HEK293 (cell line): ENCODE data around the gene BACH2.

Source experiments
- CTCF ChIA-PET: fragments of 350-600 bp; formaldehyde crosslinking; extraction: SDS; loops from one replicate; lab custom pipeline; 2021; ENCODE audit warnings: antibody characterized with exemption; lab: Yijun Ruan, JAX
- POLR2A ChIA-PET: fragments of 300-600 bp; formaldehyde crosslinking; extraction: SDS; loops from one replicate; lab custom pipeline; 2020; ENCODE audit warnings: antibody characterized with exemption, inconsistent platforms; lab: Yijun Ruan, JAX
- H3K27ac ChIP-seq: fragments of 200-500 bp; sonication (Bioruptor generic); 2 replicates; pipeline ENCODE4 v1.5.1; 2014; ENCODE audit warnings: low read depth, low read length, control low read depth, inconsistent platforms; ENCODE audit errors: extremely low read depth
- H3K36me3 ChIP-seq, 2 experiments: fragments of 200-500 bp in 1 of 2; sonication (Bioruptor generic) in 1 of 2; 1 replicate in 1 of 2; 2 replicates in 1 of 2; pipeline ENCODE4 v1.5.1; 2014 to 2017; ENCODE audit warnings: inconsistent platforms in 2 of 2, low read length in 2 of 2; ENCODE audit not compliant: control insufficient read depth in 2 of 2, insufficient read depth in 1 of 2
- H3K4me1 ChIP-seq: fragments of 200-500 bp; sonication (Bioruptor generic); 2 replicates; pipeline ENCODE4 v1.5.1; 2014; ENCODE audit warnings: mild to moderate bottlenecking, low read length, inconsistent platforms; ENCODE audit not compliant: control insufficient read depth, insufficient read depth
- H3K4me3 ChIP-seq: 2 replicates; pipeline ENCODE4 v1.5.1; 2011; ENCODE audit warnings: low read depth, mild to moderate bottlenecking, control low read depth, low read length, moderate library complexity
- H3K9me3 ChIP-seq: fragments of 200-500 bp; sonication (Bioruptor generic); 2 replicates; pipeline ENCODE4 v1.5.1; 2014; ENCODE audit warnings: low read depth, low read length, inconsistent platforms; ENCODE audit not compliant: control insufficient read depth, insufficient read depth
- KLF7 ChIP-seq: fragments of 450-650 bp; formaldehyde crosslinking; IDR thresholded peaks from 2 replicates; pipeline ENCODE4 v1.5.1; 2016; ENCODE audit warnings: missing biosample characterization, missing genetic modification characterization, borderline replicate concordance
- MZF1 ChIP-seq: fragments of 450-650 bp; formaldehyde crosslinking; IDR thresholded peaks from 2 replicates; pipeline ENCODE4 v1.5.1; 2017; ENCODE audit warnings: missing biosample characterization, missing genetic modification characterization, borderline replicate concordance
- PRDM1 ChIP-seq: fragments of 450-650 bp; formaldehyde crosslinking; IDR thresholded peaks from 2 replicates; pipeline ENCODE4; 2016; ENCODE audit warnings: missing biosample characterization, missing genetic modification characterization
- RBAK ChIP-seq: fragments of 450-650 bp; formaldehyde crosslinking; IDR thresholded peaks from 2 replicates; pipeline ENCODE4 v1.5.1; 2016; ENCODE audit warnings: missing biosample characterization, missing genetic modification characterization
- SP2 ChIP-seq: fragments of 450-650 bp; formaldehyde crosslinking; IDR thresholded peaks from 2 replicates; pipeline ENCODE4 v1.5.1; 2016; ENCODE audit warnings: missing biosample characterization, missing genetic modification characterization
- YY2 ChIP-seq: fragments of 450-650 bp; formaldehyde crosslinking; IDR thresholded peaks from 2 replicates; pipeline ENCODE4 v1.5.1; 2016; ENCODE audit warnings: missing biosample characterization, missing genetic modification characterization
- ZEB2 ChIP-seq: fragments of 450-650 bp; formaldehyde crosslinking; IDR thresholded peaks from 2 replicates; pipeline ENCODE4 v1.5.1; 2016; ENCODE audit warnings: missing biosample characterization, missing genetic modification characterization
- ZFP41 ChIP-seq: fragments of 450-650 bp; formaldehyde crosslinking; IDR thresholded peaks from 2 replicates; pipeline ENCODE4 v1.5.1; 2016; ENCODE audit warnings: missing biosample characterization, missing genetic modification characterization, borderline replicate concordance
- ZNF132 ChIP-seq: fragments of 450-650 bp; formaldehyde crosslinking; IDR thresholded peaks from 2 replicates; pipeline ENCODE4 v1.5.1; 2017; ENCODE audit warnings: missing biosample characterization, missing genetic modification characterization, borderline replicate concordance
- ZNF571 ChIP-seq: fragments of 450-650 bp; formaldehyde crosslinking; IDR thresholded peaks from 2 replicates; pipeline ENCODE4 v1.5.0; 2017; ENCODE audit warnings: missing biosample characterization, missing genetic modification characterization
- ZNF610 ChIP-seq: fragments of 450-650 bp; formaldehyde crosslinking; IDR thresholded peaks from 2 replicates; pipeline ENCODE4 v1.5.1; 2016; ENCODE audit warnings: missing biosample characterization, missing genetic modification characterization, borderline replicate concordance
- ZNF623 ChIP-seq: fragments of 450-650 bp; formaldehyde crosslinking; IDR thresholded peaks from 2 replicates; pipeline ENCODE4 v1.5.1; 2016; ENCODE audit warnings: missing biosample characterization, missing genetic modification characterization
- ZNF658 ChIP-seq: fragments of 450-650 bp; formaldehyde crosslinking; IDR thresholded peaks from 2 replicates; pipeline ENCODE4; 2016; ENCODE audit warnings: missing biosample characterization, missing genetic modification characterization
- ZNF777 ChIP-seq: fragments of 450-650 bp; formaldehyde crosslinking; IDR thresholded peaks from 2 replicates; pipeline ENCODE4 v1.5.1; 2017; ENCODE audit warnings: missing biosample characterization, missing genetic modification characterization, borderline replicate concordance
- ZNF830 ChIP-seq: fragments of 450-650 bp; IDR thresholded peaks from 2 replicates; pipeline ENCODE4 v1.5.0; 2018; ENCODE audit warnings: missing biosample characterization, missing genetic modification characterization, low read depth, mild to moderate bottlenecking, moderate library complexity
- TF ChIP-seq, protein P1 (sequence below): fragments of 450-650 bp; formaldehyde crosslinking; conservative IDR thresholded peaks from 2 replicates; pipeline ENCODE4 v1.5.1; 2016; ENCODE audit warnings: low read depth, missing biosample characterization, missing genetic modification characterization
- TF ChIP-seq, protein P2 (sequence below): fragments of 450-650 bp; formaldehyde crosslinking; IDR thresholded peaks from 2 replicates; pipeline ENCODE4 v1.5.1; 2016; ENCODE audit warnings: missing biosample characterization, missing genetic modification characterization
- TF ChIP-seq, protein P3 (sequence below): fragments of 450-650 bp; formaldehyde crosslinking; optimal IDR thresholded peaks from 2 replicates; pipeline ENCODE3; 2016; ENCODE audit warnings: missing biosample characterization, mild to moderate bottlenecking, missing genetic modification characterization
- TF ChIP-seq, protein P4 (sequence below): fragments of 450-650 bp; formaldehyde crosslinking; IDR thresholded peaks from 2 replicates; pipeline ENCODE4 v1.5.1; 2016; ENCODE audit warnings: missing biosample characterization, missing genetic modification characterization
- TF ChIP-seq, protein P5 (sequence below): sonication (generic); formaldehyde crosslinking; IDR thresholded peaks from 2 replicates; pipeline ENCODE4 v1.8.1; 2022; ENCODE audit warnings: mild to moderate bottlenecking, moderate library complexity, missing genetic modification reagents

Gene BACH2

DNA sequence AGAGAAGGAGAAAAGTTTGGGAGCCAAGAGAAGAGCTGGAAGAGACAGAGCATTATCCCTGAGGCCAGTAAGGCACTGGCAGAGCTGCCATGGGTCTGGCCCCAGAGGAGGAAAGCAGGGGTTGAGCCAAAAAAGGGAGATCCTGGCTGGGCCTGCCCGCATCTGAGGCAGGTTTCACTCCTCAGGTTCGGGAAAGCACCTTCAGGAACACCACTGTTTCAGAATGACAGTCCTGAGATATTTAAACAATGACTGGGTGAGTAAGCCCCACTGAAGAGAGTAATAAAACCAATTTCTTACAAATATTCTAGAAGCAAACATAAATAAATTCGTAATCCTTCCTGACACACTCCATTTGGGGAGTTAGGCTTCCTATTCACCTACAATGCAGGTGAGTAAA, 152.2 kb downstream of the BACH2 start:
- ChIA-PET POLR2A (no interaction called here), CTCF (no interaction called here)
- Histone ChIP-seq H3K4me3 (no peak overlapping the region), H3K9me3 (no peaks in the 10 kb centered on the region), H3K27ac (no peak overlapping the region), H3K36me3 (no peaks in the 10 kb centered on the region), H3K4me1 (peaks cover 3% of the 10 kb centered on the region)
- TF ChIP-seq SP2 (tag by site-specific recombination): no peak

DNA sequence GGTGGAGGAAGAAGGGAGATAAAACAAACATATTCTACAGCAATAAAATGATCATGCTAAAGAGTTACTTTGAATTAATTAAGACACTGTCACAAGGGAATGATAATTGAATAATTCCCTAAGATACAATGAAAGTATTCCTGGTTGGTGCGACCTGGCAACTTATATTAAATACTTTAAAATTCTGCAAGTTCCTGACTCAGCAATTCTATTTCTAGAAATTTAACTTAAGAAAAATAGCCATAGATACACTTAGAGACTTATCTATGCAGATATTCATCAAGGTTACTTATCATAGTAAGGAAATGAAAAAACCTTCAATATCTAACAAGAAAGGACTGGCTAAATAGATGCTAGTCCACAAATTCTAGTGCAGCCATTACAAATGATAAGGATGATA, 156.0 kb downstream of the BACH2 start:
- Histone ChIP-seq H3K4me3 (no peak overlapping the region), H3K27ac (no peak overlapping the region), H3K9me3 (no peaks in the 10 kb centered on the region), H3K4me1 (peaks cover 11% of the 10 kb centered on the region), H3K36me3 (no peaks in the 10 kb centered on the region)
- TF ChIP-seq KLF7 (tag by site-specific recombination): no peak
- ChIA-PET CTCF (no interaction called here), POLR2A (no interaction called here)

DNA sequence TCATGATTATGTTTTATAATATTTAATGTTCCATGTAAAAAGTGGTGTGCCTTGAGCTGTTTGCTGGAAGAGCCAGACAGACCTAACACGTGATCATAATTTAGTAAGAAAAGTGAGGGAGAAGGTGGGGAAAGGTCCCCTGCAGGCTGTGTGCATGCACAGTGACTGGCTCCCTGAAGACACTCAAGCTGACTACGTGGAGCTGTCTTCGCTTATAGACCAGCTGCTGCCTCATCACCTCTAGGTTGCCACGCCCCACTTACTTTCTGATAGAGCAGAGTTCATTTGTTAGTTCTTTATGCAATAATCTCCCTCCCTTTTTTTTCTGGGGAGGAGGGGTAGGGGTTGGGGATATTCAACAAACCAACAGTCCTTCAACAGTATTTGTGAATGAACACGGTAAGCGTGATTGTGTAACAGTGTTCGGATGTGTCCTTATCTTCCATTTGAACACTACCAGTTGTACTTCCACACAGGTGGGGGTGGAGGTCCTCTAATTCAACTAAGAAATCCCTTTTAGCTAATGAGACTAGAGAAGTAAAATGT, 157.3 kb downstream of the BACH2 start:
- CTCF ChIA-PET: interaction anchor here (0.6 to 0.7 kb wide), 2 partner anchors 66 to 174 kb away, joined by 3 to 4 read pairs; no protein-coding TSS in a partner anchor
- H3K4me3 ChIP-seq: no peak overlapping the region
- H3K9me3 ChIP-seq: no peaks in the 10 kb centered on the region
- no peaks in the 10 kb centered on the region for H3K36me3 ChIP-seq
- H3K4me1 ChIP-seq: peaks cover 9% of the 10 kb centered on the region; the same call in 1 of the 2 replicates
- POLR2A ChIA-PET: no interaction called here
- no peak overlapping the region; the same call in 1 of the 2 replicates for H3K27ac ChIP-seq
- no peak for TF ChIP-seq ZNF610 (tag by site-specific recombination)
- no peak for TF ChIP-seq YY2 (tag by site-specific recombination)
- TF ChIP-seq ZFP41 (tag by site-specific recombination): no peak
- no peak for TF ChIP-seq RBAK (tag by site-specific recombination)
- TF ChIP-seq ZNF777 (tag by site-specific recombination): no peak
- TF ChIP-seq, protein P1, sequence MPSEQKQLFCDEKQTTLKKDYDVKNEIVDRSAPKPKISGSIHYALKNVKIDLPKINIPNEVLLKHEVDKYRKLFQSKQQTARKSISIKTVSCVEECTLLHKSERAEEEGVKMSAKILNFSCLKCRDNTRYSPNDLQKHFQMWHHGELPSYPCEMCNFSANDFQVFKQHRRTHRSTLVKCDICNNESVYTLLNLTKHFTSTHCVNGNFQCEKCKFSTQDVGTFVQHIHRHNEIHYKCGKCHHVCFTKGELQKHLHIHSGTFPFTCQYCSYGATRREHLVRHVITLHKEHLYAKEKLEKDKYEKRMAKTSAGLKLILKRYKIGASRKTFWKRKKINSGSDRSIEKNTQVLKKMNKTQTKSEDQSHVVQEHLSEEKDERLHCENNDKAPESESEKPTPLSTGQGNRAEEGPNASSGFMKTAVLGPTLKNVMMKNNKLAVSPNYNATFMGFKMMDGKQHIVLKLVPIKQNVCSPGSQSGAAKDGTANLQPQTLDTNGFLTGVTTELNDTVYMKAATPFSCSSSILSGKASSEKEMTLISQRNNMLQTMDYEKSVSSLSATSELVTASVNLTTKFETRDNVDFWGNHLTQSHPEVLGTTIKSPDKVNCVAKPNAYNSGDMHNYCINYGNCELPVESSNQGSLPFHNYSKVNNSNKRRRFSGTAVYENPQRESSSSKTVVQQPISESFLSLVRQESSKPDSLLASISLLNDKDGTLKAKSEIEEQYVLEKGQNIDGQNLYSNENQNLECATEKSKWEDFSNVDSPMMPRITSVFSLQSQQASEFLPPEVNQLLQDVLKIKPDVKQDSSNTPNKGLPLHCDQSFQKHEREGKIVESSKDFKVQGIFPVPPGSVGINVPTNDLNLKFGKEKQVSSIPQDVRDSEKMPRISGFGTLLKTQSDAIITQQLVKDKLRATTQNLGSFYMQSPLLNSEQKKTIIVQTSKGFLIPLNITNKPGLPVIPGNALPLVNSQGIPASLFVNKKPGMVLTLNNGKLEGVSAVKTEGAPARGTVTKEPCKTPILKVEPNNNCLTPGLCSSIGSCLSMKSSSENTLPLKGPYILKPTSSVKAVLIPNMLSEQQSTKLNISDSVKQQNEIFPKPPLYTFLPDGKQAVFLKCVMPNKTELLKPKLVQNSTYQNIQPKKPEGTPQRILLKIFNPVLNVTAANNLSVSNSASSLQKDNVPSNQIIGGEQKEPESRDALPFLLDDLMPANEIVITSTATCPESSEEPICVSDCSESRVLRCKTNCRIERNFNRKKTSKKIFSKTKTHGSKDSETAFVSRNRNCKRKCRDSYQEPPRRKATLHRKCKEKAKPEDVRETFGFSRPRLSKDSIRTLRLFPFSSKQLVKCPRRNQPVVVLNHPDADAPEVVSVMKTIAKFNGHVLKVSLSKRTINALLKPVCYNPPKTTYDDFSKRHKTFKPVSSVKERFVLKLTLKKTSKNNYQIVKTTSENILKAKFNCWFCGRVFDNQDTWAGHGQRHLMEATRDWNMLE (tag by site-specific recombination): no peak
- TF ChIP-seq, protein P2, sequence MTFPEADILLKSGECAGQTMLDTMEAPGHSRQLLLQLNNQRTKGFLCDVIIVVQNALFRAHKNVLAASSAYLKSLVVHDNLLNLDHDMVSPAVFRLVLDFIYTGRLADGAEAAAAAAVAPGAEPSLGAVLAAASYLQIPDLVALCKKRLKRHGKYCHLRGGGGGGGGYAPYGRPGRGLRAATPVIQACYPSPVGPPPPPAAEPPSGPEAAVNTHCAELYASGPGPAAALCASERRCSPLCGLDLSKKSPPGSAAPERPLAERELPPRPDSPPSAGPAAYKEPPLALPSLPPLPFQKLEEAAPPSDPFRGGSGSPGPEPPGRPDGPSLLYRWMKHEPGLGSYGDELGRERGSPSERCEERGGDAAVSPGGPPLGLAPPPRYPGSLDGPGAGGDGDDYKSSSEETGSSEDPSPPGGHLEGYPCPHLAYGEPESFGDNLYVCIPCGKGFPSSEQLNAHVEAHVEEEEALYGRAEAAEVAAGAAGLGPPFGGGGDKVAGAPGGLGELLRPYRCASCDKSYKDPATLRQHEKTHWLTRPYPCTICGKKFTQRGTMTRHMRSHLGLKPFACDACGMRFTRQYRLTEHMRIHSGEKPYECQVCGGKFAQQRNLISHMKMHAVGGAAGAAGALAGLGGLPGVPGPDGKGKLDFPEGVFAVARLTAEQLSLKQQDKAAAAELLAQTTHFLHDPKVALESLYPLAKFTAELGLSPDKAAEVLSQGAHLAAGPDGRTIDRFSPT (tag by site-specific recombination): no peak
- TF ChIP-seq, protein P3, sequence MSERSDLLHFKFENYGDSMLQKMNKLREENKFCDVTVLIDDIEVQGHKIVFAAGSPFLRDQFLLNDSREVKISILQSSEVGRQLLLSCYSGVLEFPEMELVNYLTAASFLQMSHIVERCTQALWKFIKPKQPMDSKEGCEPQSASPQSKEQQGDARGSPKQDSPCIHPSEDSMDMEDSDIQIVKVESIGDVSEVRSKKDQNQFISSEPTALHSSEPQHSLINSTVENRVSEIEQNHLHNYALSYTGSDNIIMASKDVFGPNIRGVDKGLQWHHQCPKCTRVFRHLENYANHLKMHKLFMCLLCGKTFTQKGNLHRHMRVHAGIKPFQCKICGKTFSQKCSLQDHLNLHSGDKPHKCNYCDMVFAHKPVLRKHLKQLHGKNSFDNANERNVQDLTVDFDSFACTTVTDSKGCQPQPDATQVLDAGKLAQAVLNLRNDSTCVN (tag by site-specific recombination): no peak
- no peak for TF ChIP-seq ZNF623 (tag by site-specific recombination)
- no peak for TF ChIP-seq ZNF132 (tag by site-specific recombination)
- TF ChIP-seq ZNF571: no peak
- no peak for TF ChIP-seq ZNF658 (tag by site-specific recombination)
- no peak for TF ChIP-seq ZNF830
- TF ChIP-seq, protein P4, sequence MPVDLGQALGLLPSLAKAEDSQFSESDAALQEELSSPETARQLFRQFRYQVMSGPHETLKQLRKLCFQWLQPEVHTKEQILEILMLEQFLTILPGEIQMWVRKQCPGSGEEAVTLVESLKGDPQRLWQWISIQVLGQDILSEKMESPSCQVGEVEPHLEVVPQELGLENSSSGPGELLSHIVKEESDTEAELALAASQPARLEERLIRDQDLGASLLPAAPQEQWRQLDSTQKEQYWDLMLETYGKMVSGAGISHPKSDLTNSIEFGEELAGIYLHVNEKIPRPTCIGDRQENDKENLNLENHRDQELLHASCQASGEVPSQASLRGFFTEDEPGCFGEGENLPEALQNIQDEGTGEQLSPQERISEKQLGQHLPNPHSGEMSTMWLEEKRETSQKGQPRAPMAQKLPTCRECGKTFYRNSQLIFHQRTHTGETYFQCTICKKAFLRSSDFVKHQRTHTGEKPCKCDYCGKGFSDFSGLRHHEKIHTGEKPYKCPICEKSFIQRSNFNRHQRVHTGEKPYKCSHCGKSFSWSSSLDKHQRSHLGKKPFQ: no peak
- TF ChIP-seq, protein P5, sequence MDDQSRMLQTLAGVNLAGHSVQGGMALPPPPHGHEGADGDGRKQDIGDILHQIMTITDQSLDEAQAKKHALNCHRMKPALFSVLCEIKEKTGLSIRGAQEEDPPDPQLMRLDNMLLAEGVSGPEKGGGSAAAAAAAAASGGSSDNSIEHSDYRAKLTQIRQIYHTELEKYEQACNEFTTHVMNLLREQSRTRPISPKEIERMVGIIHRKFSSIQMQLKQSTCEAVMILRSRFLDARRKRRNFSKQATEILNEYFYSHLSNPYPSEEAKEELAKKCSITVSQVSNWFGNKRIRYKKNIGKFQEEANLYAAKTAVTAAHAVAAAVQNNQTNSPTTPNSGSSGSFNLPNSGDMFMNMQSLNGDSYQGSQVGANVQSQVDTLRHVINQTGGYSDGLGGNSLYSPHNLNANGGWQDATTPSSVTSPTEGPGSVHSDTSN (CRISPR knock-in tag): no peak
- TF ChIP-seq PRDM1 (tag by site-specific recombination): no peak
- TF ChIP-seq ZEB2 (tag by site-specific recombination): no peak
- no peak for TF ChIP-seq MZF1
